Thyroid gland (tissue), 4 donors: ENCODE results near the gene MAD1L1.

Experiments used
- POLR2A ChIP-seq, 2 donors: fragments of 450-650 bp; IDR thresholded peaks; one replicate each; pipeline ENCODE4 v1.6.1; 2017; ENCODE audit warnings: antibody characterized with exemption in 2 of 2, mild to moderate bottlenecking in 2 of 2, moderate library complexity in 1 of 2
- TF ChIP-seq, protein P1 (sequence below), 6 experiments: fragments of 200-600 bp in 3 of 6; fragments of 450-650 bp in 3 of 6; sonication (generic) in 3 of 6; IDR thresholded peaks; one replicate each; pipeline ENCODE4 v1.5.1; 2016 to 2019; ENCODE audit warnings: antibody characterized with exemption in 6 of 6, mild to moderate bottlenecking in 2 of 6, inconsistent platforms in 1 of 6, moderate library complexity in 1 of 6

DNA sequence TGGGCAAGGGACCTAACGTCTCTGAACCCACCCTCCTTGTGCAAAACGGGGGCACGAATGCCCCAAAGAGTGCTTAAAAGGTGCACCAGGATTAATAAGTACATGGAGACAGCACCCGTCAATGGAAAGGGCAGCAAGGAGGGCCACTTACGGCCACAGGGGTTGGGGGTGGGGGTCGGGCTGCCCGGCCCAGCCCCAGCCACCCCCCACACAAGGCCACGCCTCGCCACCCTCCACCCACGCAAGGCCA lies 213.4 kb downstream of the MAD1L1 start:
- TF ChIP-seq, protein P1, sequence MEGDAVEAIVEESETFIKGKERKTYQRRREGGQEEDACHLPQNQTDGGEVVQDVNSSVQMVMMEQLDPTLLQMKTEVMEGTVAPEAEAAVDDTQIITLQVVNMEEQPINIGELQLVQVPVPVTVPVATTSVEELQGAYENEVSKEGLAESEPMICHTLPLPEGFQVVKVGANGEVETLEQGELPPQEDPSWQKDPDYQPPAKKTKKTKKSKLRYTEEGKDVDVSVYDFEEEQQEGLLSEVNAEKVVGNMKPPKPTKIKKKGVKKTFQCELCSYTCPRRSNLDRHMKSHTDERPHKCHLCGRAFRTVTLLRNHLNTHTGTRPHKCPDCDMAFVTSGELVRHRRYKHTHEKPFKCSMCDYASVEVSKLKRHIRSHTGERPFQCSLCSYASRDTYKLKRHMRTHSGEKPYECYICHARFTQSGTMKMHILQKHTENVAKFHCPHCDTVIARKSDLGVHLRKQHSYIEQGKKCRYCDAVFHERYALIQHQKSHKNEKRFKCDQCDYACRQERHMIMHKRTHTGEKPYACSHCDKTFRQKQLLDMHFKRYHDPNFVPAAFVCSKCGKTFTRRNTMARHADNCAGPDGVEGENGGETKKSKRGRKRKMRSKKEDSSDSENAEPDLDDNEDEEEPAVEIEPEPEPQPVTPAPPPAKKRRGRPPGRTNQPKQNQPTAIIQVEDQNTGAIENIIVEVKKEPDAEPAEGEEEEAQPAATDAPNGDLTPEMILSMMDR (IDR thresholded peaks at IDR 0.05), result no peak
- TF ChIP-seq POLR2A (IDR thresholded peaks at IDR 0.05), result no peak
